Tibial nerve (tissue), 3 donors: ENCODE results near the gene NELL2.

ENCODE experiments used
- CTCF ChIP-seq, 5 experiments: fragments of 200-600 bp in 3 of 5; fragments of 450-650 bp in 2 of 5; sonication (generic) in 3 of 5; IDR thresholded peaks; one replicate each; pipeline ENCODE4 v1.5.1; 2016 to 2019; ENCODE audit warnings: antibody characterized with exemption in 5 of 5, mild to moderate bottlenecking in 3 of 5, moderate library complexity in 2 of 5
- POLR2A ChIP-seq, 2 donors: fragments of 450-650 bp; IDR thresholded peaks; one replicate each; pipeline ENCODE4 v1.6.1; 2017; ENCODE audit warnings: antibody characterized with exemption in 2 of 2, mild to moderate bottlenecking in 2 of 2, moderate library complexity in 2 of 2

GRCh38 chr12:44510510-44510909 lies 365.6 kb downstream of the NELL2 start:
- TF ChIP-seq CTCF (IDR thresholded peaks at IDR 0.05) = no peak
- TF ChIP-seq POLR2A (IDR thresholded peaks at IDR 0.05) = no peak
